ENCODE results near the gene IRF6. TPM values are rescaled to one million over a fixed set of nuclear protein-coding genes. Genes with fewer than 3 reads are reported as not detected.

Gene IRF6
- total and polyA plus RNA-seq, 2 of the 8 experiments (the other 6 are each of a cell fraction or from before 2014, with no cell fraction given): 9.6 to 13.4 TPM

DNA sequence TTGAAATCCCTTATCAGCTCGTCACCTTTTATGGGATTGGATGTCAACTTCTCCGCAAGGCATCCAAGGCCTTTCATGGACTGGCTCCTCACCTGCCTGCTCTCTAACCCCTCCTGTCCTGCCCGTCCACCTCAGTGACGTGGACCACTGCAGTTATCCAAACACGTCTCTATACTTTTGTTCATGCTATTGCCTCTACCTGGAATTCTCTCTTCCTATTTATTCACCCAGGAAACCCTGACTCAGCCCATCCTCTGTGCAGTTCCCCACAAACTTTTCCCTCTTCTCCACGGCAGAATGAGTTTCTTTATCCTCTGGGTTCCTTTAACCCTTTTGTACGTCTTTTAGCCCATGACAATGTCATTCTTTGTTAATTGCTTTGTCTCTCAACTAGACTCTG, 16.8 kb upstream of the IRF6 start (continued):
- TF ChIP-seq CHD7 (IDR thresholded peaks at IDR 0.05; ENCODE audit: insufficient replicate concordance, low read length): no peak
- no peak for TF ChIP-seq FOSL1 (IDR thresholded peaks at IDR 0.05; ENCODE audit: insufficient read depth, low read depth, low read length)
- TF ChIP-seq SIRT6 (IDR thresholded peaks at IDR 0.05; ENCODE audit: low read length): no peak
- no peak for TF ChIP-seq EGR1 (IDR thresholded peaks at IDR 0.05; ENCODE audit: borderline replicate concordance, low read depth, low read length)
- TF ChIP-seq E2F6 (IDR thresholded peaks at IDR 0.05): no peak
- TF ChIP-seq RXRA (IDR thresholded peaks at IDR 0.05; ENCODE audit: insufficient read depth, low read depth, low read length): no peak
- no peak for TF ChIP-seq TEAD4 (IDR thresholded peaks at IDR 0.05; ENCODE audit: low read depth, low read length)

Measured in H1 (cell line).